ENCODE data around the gene APRT.

The APRT gene

DNA sequence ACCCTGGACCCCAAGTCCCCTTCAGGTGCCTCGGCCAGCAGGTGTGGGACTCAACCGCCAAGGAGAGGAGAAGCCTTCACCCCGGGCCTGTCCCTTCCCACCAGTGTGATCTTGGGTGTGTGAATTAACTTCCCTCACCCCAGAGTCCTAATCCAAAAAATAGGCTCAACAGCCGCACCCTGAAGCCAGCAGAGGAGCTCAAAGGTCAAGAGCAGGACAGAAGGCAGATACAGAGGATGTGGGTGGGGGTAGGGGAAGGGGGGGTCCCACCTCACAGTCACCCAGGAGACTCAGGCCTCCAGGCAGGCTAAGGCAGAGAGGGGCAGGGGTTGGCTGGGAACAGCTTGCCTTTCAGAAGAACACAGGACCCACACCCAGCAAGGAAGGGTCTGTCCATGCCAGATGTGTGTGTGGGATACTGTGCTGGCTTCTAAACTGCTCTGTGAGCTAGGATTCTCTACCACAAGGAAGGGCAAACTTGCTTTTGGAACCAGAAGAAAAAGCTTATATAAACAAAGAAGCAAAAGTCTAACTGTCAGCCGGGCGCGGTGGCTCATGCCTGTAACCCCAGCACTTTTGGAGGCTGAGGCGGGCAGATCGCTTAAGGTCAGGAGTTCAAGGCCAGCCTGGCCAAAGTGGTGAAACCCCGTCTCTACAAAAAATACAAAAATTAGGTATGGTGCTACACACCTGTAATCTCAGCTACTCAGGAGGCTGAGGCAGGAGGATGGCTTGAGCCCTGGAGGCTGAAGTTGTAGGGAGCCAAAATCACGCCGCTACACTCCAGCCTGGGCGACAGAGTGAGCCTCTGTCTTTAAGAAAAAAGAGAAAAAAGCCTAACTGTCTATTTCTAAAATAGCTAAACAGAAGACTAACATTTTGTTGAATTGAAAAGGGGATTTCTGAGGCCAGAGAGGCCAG, 31.3 kb downstream of the APRT start:
- TF ChIP-seq YY1 (IDR thresholded peaks at IDR 0.05; ENCODE audit: low read depth) (no peak), EGR1 (IDR thresholded peaks at IDR 0.05) (no peak), NFIC (IDR thresholded peaks at IDR 0.05) (no peak), ZBTB7A (IDR thresholded peaks at IDR 0.05; ENCODE audit: low read depth) (no peak), EP300 (IDR thresholded peaks at IDR 0.05; ENCODE audit: borderline replicate concordance) (no peak), RAD21 (IDR thresholded peaks at IDR 0.05; ENCODE audit: low read depth) (no peak), FOXM1 (IDR thresholded peaks at IDR 0.05; ENCODE audit: borderline replicate concordance, low read depth) (no peak), TEAD4 (IDR thresholded peaks at IDR 0.05) (no peak), TAF1 (IDR thresholded peaks at IDR 0.05; ENCODE audit: low read depth) (no peak), CEBPB (IDR thresholded peaks at IDR 0.05) (no peak), CREB1 (IDR thresholded peaks at IDR 0.05; ENCODE audit: low read depth) (no peak), TCF12 (IDR thresholded peaks at IDR 0.05; ENCODE audit: low read depth) (no peak)
- TF ChIP-seq, protein P1, sequence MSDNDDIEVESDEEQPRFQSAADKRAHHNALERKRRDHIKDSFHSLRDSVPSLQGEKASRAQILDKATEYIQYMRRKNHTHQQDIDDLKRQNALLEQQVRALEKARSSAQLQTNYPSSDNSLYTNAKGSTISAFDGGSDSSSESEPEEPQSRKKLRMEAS (IDR thresholded peaks at IDR 0.05) = no peak
- TF ChIP-seq, protein P2, sequence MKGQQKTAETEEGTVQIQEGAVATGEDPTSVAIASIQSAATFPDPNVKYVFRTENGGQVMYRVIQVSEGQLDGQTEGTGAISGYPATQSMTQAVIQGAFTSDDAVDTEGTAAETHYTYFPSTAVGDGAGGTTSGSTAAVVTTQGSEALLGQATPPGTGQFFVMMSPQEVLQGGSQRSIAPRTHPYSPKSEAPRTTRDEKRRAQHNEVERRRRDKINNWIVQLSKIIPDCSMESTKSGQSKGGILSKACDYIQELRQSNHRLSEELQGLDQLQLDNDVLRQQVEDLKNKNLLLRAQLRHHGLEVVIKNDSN (IDR thresholded peaks at IDR 0.05) = no peak
- TF ChIP-seq, protein P3, sequence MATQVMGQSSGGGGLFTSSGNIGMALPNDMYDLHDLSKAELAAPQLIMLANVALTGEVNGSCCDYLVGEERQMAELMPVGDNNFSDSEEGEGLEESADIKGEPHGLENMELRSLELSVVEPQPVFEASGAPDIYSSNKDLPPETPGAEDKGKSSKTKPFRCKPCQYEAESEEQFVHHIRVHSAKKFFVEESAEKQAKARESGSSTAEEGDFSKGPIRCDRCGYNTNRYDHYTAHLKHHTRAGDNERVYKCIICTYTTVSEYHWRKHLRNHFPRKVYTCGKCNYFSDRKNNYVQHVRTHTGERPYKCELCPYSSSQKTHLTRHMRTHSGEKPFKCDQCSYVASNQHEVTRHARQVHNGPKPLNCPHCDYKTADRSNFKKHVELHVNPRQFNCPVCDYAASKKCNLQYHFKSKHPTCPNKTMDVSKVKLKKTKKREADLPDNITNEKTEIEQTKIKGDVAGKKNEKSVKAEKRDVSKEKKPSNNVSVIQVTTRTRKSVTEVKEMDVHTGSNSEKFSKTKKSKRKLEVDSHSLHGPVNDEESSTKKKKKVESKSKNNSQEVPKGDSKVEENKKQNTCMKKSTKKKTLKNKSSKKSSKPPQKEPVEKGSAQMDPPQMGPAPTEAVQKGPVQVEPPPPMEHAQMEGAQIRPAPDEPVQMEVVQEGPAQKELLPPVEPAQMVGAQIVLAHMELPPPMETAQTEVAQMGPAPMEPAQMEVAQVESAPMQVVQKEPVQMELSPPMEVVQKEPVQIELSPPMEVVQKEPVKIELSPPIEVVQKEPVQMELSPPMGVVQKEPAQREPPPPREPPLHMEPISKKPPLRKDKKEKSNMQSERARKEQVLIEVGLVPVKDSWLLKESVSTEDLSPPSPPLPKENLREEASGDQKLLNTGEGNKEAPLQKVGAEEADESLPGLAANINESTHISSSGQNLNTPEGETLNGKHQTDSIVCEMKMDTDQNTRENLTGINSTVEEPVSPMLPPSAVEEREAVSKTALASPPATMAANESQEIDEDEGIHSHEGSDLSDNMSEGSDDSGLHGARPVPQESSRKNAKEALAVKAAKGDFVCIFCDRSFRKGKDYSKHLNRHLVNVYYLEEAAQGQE (IDR thresholded peaks at IDR 0.05; ENCODE audit: low read depth) = no peak

DNA sequence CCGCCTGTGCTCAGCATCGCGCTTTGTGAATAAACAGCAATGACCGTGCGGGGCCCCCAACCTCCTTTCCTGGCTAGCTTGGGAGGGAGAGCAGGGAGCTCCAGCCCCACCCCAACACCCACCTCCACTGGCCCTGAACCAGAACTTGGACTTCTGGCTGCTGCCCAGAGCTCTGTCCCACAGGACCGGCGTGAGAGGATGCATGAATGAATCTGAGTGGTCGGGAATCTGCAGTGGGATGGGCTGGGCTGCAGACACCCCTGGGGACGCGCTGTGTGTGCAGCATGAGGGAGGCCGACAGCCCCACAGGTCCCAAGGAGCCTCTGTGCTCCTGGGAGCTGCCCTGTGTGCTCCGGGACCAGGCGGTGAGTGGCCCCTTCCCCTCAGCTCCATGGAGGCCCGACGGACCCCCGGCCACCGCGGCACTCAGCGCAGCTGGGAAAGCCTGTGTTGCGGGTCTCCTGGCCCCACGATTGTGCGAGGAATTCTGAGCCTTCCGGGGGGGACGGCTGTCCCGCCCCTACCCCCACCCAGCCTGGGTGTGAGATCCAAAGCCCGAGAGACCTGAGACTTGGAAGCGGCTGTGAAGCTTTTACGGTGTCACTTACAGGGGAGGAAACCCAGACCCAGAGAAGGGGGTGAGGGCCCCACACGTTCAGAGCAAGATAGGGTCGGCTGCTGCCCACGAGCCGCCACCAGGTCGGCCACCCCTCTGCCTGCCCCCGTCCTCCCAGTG, 32.2 kb downstream of the APRT start:
- no peak for TF ChIP-seq TCF12 (IDR thresholded peaks at IDR 0.05; ENCODE audit: low read depth)
- no peak for TF ChIP-seq EP300 (IDR thresholded peaks at IDR 0.05; ENCODE audit: borderline replicate concordance)
- no peak for TF ChIP-seq CEBPB (IDR thresholded peaks at IDR 0.05)
- TF ChIP-seq, protein P2 (IDR thresholded peaks at IDR 0.05) = no peak
- TF ChIP-seq FOXM1 (IDR thresholded peaks at IDR 0.05; ENCODE audit: borderline replicate concordance, low read depth) = no peak
- TF ChIP-seq TEAD4 (IDR thresholded peaks at IDR 0.05) = no peak
- no peak for TF ChIP-seq ZBTB7A (IDR thresholded peaks at IDR 0.05; ENCODE audit: low read depth)
- no peak for TF ChIP-seq EGR1 (IDR thresholded peaks at IDR 0.05)
- TF ChIP-seq, protein P1 (IDR thresholded peaks at IDR 0.05) = no peak
- TF ChIP-seq NFIC (IDR thresholded peaks at IDR 0.05) = no peak
- no peak for TF ChIP-seq CREB1 (IDR thresholded peaks at IDR 0.05; ENCODE audit: low read depth)
- no peak for TF ChIP-seq TAF1 (IDR thresholded peaks at IDR 0.05; ENCODE audit: low read depth)
- TF ChIP-seq, protein P3 (IDR thresholded peaks at IDR 0.05; ENCODE audit: low read depth) = no peak
- no peak for TF ChIP-seq YY1 (IDR thresholded peaks at IDR 0.05; ENCODE audit: low read depth)

DNA sequence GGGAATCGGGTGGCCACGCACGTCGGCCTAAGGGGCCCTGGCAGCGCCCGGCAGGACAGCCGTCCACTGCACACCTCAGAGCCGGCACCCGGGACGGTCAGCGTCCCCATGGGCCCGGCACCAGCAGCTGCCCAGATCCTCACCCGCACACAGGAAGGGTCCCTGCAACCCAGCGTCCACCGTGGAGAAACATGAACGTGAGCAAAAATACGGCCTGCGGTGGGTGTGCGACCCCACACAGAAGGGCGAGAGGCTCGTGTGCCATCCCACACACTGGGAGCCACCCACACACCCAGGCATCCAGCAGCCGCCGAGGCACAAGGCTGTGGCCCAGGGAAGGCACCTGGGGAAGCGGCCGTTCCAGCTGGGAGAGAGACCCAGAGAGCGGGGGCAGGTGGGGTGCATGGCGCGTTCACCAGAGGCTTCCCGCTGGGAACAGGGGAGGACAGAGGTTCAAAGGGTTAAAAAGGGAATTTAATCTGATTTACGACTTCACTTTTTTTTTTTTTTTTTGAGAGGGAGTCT, 33.1 kb downstream of the APRT start:
- TF ChIP-seq TEAD4 (IDR thresholded peaks at IDR 0.05) = no peak
- TF ChIP-seq ZBTB7A (IDR thresholded peaks at IDR 0.05; ENCODE audit: low read depth) = no peak
- TF ChIP-seq, protein P2 (IDR thresholded peaks at IDR 0.05) = no peak

DNA sequence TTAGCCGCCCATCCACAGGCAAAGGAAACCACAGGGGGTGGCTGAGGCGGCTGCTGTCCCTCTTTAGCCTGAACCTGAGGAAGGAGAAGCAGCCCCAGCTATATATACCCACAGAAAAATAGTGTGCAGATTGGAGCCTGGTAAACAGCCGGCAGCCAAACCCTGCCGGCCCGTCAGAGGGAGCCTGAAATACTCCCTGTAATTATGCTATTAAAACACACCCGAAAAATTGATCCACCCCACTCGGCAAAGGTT, 33.5 kb downstream of the APRT start:
- TF ChIP-seq RAD21 (IDR thresholded peaks at IDR 0.05; ENCODE audit: low read depth) (no peak), CEBPB (IDR thresholded peaks at IDR 0.05) (no peak), CREB1 (IDR thresholded peaks at IDR 0.05; ENCODE audit: low read depth) (no peak), EGR1 (IDR thresholded peaks at IDR 0.05) (no peak), FOXM1 (IDR thresholded peaks at IDR 0.05; ENCODE audit: borderline replicate concordance, low read depth) (no peak), TCF12 (IDR thresholded peaks at IDR 0.05; ENCODE audit: low read depth) (no peak), EP300 (IDR thresholded peaks at IDR 0.05; ENCODE audit: borderline replicate concordance) (no peak), ZBTB7A (IDR thresholded peaks at IDR 0.05; ENCODE audit: low read depth) (no peak), NFIC (IDR thresholded peaks at IDR 0.05) (no peak), TEAD4 (IDR thresholded peaks at IDR 0.05) (no peak), YY1 (IDR thresholded peaks at IDR 0.05; ENCODE audit: low read depth) (no peak), TAF1 (IDR thresholded peaks at IDR 0.05; ENCODE audit: low read depth) (no peak)
- TF ChIP-seq, protein P1 (IDR thresholded peaks at IDR 0.05) = no peak
- TF ChIP-seq, protein P2 (IDR thresholded peaks at IDR 0.05) = no peak
- TF ChIP-seq, protein P3 (IDR thresholded peaks at IDR 0.05; ENCODE audit: low read depth) = no peak

Measured in Ishikawa (cell line).